Measurements from ENCODE around the gene GGCX.

Gene GGCX

GRCh38 chr2:85542777-85543176 is 18.5 kb downstream of the GGCX start:
- H3K27ac ChIP-seq (ENCODE audit: low read depth, low read length), result no peak overlapping the region
- peaks cover 34% of the 10 kb centered on the region for H4K20me1 ChIP-seq (ENCODE audit: control insufficient read depth, insufficient read depth, low read depth, low read length)
- H3K79me2 ChIP-seq (ENCODE audit: control insufficient read depth, low read length), result peaks cover 52% of the 10 kb centered on the region

DNA sequence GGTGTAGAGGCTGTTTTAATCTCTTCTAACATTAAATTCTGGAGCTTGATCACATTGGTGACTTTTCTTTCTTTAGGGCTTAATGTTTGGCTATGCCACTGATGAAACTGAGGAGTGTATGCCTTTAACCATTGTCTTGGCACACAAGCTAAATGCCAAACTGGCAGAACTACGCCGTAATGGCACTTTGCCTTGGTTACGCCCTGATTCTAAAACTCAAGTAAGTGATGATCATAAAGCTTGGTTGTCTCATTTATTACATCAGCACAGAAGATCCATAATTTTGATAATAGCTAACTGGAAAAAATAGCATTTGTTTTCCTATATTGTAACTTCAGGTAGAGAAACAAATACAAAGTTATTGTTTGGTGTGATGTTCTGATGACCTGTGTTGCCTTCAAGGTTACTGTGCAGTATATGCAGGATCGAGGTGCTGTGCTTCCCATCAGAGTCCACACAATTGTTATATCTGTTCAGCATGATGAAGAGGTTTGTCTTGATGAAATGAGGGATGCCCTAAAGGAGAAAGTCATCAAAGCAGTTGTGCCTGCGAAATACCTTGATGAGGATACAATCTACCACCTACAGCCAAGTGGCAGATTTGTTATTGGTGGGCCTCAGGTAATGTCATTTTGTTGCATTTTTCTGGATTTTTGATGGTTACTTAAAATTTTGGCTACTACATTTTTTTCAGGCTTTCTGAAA is 19.4 kb downstream of the GGCX start:
- H3K9me3 ChIP-seq (ENCODE audit: control insufficient read depth, insufficient read depth, low read length), result no peaks in the 10 kb centered on the region
- H3K27me3 ChIP-seq (ENCODE audit: control insufficient read depth, low read length), result no peaks in the 10 kb centered on the region
- H3K4me1 ChIP-seq (ENCODE audit: control insufficient read depth, low read length), result peaks cover 30% of the 10 kb centered on the region
- peaks cover 89% of the 10 kb centered on the region for H3K36me3 ChIP-seq (ENCODE audit: control insufficient read depth, low read length)
- H3F3A ChIP-seq (ENCODE audit: control insufficient read depth, insufficient read depth), result peaks cover 68% of the 10 kb centered on the region
- peaks cover 34% of the 10 kb centered on the region for H4K20me1 ChIP-seq (ENCODE audit: control insufficient read depth, insufficient read depth, low read depth, low read length)
- peak overlapping the region; percentile 100 for H3K4me3 ChIP-seq (ENCODE audit: low read length)
- H3K79me2 ChIP-seq (ENCODE audit: control insufficient read depth, low read length), result peaks cover 61% of the 10 kb centered on the region
- TF ChIP-seq, protein P1, sequence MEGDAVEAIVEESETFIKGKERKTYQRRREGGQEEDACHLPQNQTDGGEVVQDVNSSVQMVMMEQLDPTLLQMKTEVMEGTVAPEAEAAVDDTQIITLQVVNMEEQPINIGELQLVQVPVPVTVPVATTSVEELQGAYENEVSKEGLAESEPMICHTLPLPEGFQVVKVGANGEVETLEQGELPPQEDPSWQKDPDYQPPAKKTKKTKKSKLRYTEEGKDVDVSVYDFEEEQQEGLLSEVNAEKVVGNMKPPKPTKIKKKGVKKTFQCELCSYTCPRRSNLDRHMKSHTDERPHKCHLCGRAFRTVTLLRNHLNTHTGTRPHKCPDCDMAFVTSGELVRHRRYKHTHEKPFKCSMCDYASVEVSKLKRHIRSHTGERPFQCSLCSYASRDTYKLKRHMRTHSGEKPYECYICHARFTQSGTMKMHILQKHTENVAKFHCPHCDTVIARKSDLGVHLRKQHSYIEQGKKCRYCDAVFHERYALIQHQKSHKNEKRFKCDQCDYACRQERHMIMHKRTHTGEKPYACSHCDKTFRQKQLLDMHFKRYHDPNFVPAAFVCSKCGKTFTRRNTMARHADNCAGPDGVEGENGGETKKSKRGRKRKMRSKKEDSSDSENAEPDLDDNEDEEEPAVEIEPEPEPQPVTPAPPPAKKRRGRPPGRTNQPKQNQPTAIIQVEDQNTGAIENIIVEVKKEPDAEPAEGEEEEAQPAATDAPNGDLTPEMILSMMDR (IDR thresholded peaks at IDR 0.05; ENCODE audit: low read depth, low read length, poor library complexity, severe bottlenecking), result no peak
- no peak for TF ChIP-seq EZH2phosphoT487 (IDR thresholded peaks at IDR 0.05; ENCODE audit: borderline replicate concordance, low read length)
- H3K27ac ChIP-seq (ENCODE audit: low read depth, low read length), result no peak overlapping the region
- no peaks in the 10 kb centered on the region for H3K9me2 ChIP-seq (replicated peaks; ENCODE audit: control insufficient read depth, low read length)
- H3K4me2 ChIP-seq (ENCODE audit: low read length), result peak overlapping the region; percentile 98

More at GRCh38 chr2:85542777-85543176, 18.5 kb downstream of the GGCX start:
- H3K4me2 ChIP-seq (ENCODE audit: low read length), result no peak overlapping the region
- H3K9me3 ChIP-seq (ENCODE audit: control insufficient read depth, insufficient read depth, low read length), result no peaks in the 10 kb centered on the region
- H3K9me2 ChIP-seq (replicated peaks; ENCODE audit: control insufficient read depth, low read length), result no peaks in the 10 kb centered on the region
- H3K27me3 ChIP-seq (ENCODE audit: control insufficient read depth, low read length), result no peaks in the 10 kb centered on the region
- peaks cover 77% of the 10 kb centered on the region for H3F3A ChIP-seq (ENCODE audit: control insufficient read depth, insufficient read depth)
- TF ChIP-seq, protein P1 (IDR thresholded peaks at IDR 0.05; ENCODE audit: low read depth, low read length, poor library complexity, severe bottlenecking), result no peak
- no peak for TF ChIP-seq EZH2phosphoT487 (IDR thresholded peaks at IDR 0.05; ENCODE audit: borderline replicate concordance, low read length)
- peaks cover 22% of the 10 kb centered on the region for H3K4me1 ChIP-seq (ENCODE audit: control insufficient read depth, low read length)
- no peak overlapping the region for H3K4me3 ChIP-seq (ENCODE audit: low read length)
- H3K36me3 ChIP-seq (ENCODE audit: control insufficient read depth, low read length), result peaks cover 93% of the 10 kb centered on the region

DNA sequence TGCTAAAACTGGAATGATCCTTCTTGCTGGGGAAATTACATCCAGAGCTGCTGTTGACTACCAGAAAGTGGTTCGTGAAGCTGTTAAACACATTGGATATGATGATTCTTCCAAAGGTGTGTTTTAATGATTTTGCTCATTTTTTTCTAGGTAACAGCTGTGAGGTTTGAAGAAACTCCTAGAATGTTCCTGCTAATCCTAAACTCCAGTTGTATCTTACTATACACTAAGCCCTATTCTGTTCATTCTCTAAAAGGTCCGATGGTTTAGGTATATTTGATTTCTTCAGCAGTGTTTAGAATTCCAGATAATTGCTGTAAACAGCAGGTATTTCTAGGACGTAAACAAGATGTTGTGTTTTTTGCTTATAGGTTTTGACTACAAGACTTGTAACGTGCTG is 20.0 kb downstream of the GGCX start:
- peaks cover 62% of the 10 kb centered on the region for H3F3A ChIP-seq (ENCODE audit: control insufficient read depth, insufficient read depth)
- H3K27me3 ChIP-seq (ENCODE audit: control insufficient read depth, low read length), result no peaks in the 10 kb centered on the region
- peak overlapping the region; percentile 98 for H3K4me2 ChIP-seq (ENCODE audit: low read length)
- TF ChIP-seq, protein P1 (IDR thresholded peaks at IDR 0.05; ENCODE audit: low read depth, low read length, poor library complexity, severe bottlenecking), result no peak
- no peak for TF ChIP-seq EZH2phosphoT487 (IDR thresholded peaks at IDR 0.05; ENCODE audit: borderline replicate concordance, low read length)
- no peak overlapping the region for H3K27ac ChIP-seq (ENCODE audit: low read depth, low read length)
- H3K36me3 ChIP-seq (ENCODE audit: control insufficient read depth, low read length), result peaks cover 90% of the 10 kb centered on the region
- peak overlapping the region; percentile 100 for H3K4me3 ChIP-seq (ENCODE audit: low read length)
- H3K79me2 ChIP-seq (ENCODE audit: control insufficient read depth, low read length), result peaks cover 67% of the 10 kb centered on the region
- H3K9me3 ChIP-seq (ENCODE audit: control insufficient read depth, insufficient read depth, low read length), result no peaks in the 10 kb centered on the region
- H3K4me1 ChIP-seq (ENCODE audit: control insufficient read depth, low read length), result peaks cover 37% of the 10 kb centered on the region
- peaks cover 34% of the 10 kb centered on the region for H4K20me1 ChIP-seq (ENCODE audit: control insufficient read depth, insufficient read depth, low read depth, low read length)
- no peaks in the 10 kb centered on the region for H3K9me2 ChIP-seq (replicated peaks; ENCODE audit: control insufficient read depth, low read length)

Data from DOHH2 (cell line).